Pancreas (tissue), 10 donors: ENCODE measurements around the gene DPP8. TPM values are rescaled to one million over a fixed set of nuclear protein-coding genes. Genes with fewer than 3 reads are reported as not detected.
A peak's percentile ranks its signal among the peaks of the same experiment; 100 is the strongest.

Source experiments
- ATAC-seq, 4 donors: fragments of 200-7000 bp; cut with Tn5 transposase; one replicate each; pipeline versions ENCODE4 v1.8.0 to v1.9.1; 2020; ENCODE audit warnings: mild to moderate bottlenecking in 4 of 4, moderate library complexity in 4 of 4
- DNase-seq, 6 donors: peaks; one replicate each; pipeline ENCODE4 v3.0.0-alpha.2; 2020
- FAIRE-seq: peaks from 2 replicates; lab custom pipeline; 2012; peaks lifted over from hg19 to GRCh38; lab: Jason Lieb, UNC
- H3K27ac ChIP-seq, 4 donors: fragments of 200-600 bp; sonication (generic); 1 replicate in 3 of 4; 2 replicates in 1 of 4; pipeline versions ENCODE4 v1.5.0 to v1.8.0; 2020
- H3K27me3 ChIP-seq, 4 donors: fragments of 200-600 bp; one replicate each; pipeline ENCODE4 v1.8.0; 2021
- H3K36me3 ChIP-seq, 3 donors: fragments of 200-600 bp; sonication (generic) in 1 of 3; one replicate each; pipeline versions ENCODE4 v1.5.0 to v1.8.0; 2020 to 2021
- H3K4me1 ChIP-seq, 3 donors: fragments of 200-600 bp; one replicate each; pipeline ENCODE4 v1.8.0; 2021
- H3K4me3 ChIP-seq, 4 donors: fragments of 200-600 bp; sonication (generic) in 2 of 4; one replicate each; pipeline versions ENCODE4 v1.5.0 to v1.8.0; 2020 to 2021
- H3K9me3 ChIP-seq, 4 donors: fragments of 200-600 bp; one replicate each; pipeline ENCODE4 v1.8.0; 2021
- WGBS, 2 donors: extraction: QIAGEN DNeasy Blood & Tissue Kit; methylation state at CpG; one replicate each; pipeline ENCODE4 v1.1.7; 2013; 5-methylcytosine and 5-hydroxymethylcytosine counted together
- intact Hi-C, 3 donors: fragments of 100-400 bp; cut with DNase I; formaldehyde crosslinking; loops; one replicate each; pipeline versions ENCODE4 v1.11.1 to v1.14.2; 2022
- polyA plus RNA-seq, 2 donors: library from polyadenylated mRNA; stranded (reverse); fragments of 200-250 nt; gene quantifications; one replicate each; pipeline ENCODE4 v1.2.3, GENCODE V29; 2013
- total RNA-seq, 6 donors: library from RNA; stranded (reverse); fragmentation: NEBNext Ultra II Directional in 4 of 6; extraction: Animal tissue kit (Norgen Biotek cat#: 25700) in 4 of 6; gene quantifications; one replicate each; pipeline versions ENCODE4 v1.2.1 to v1.2.4, GENCODE V29; 2021 to 2023
- TF ChIP-seq, protein P1 (sequence below), 4 donors: fragments of 200-600 bp; sonication (generic) in 3 of 4; IDR thresholded peaks; one replicate each; pipeline versions ENCODE4 v1.5.0 to v1.8.0; 2021; ENCODE audit warnings: antibody characterized with exemption in 4 of 4
- donor health status: healthy with polysubstance abuse.
- donor health status: DM: no; HTN: no; CAD: no; lungs with moderate emphysema.
- donor health status: DM: no; HTN: no; CAD: no.
- donor health status: control.
- donor health status: control.
- donor health status: Bipolar disorder and iron deficiency.
- donor health status: DM: yes; HTN: yes; CAD: no.
- donor health status: DM: no; HTN: no; CAD: no.
- donor health status: DM: no; HTN: no; CAD: no.
- donor health status: DM: yes; HTN: yes; CAD: no.

Gene DPP8
- total and polyA plus RNA-seq, 8 donors, result 4.7 to 17.1 (median 12.3) TPM

- Histone ChIP-seq H3K27ac (no peak overlapping the region), H3K36me3 (no peaks in the 10 kb centered on the region), H3K27me3 (no peaks in the 10 kb centered on the region), H3K4me1 (peaks cover 0 to 6% (median 0%) of the 10 kb centered on the region in 3 donors), H3K9me3 (no peaks in the 10 kb centered on the region), H3K4me3 (no peak overlapping the region)
- intact Hi-C loops, result no loop called here
- WGBS, 2 donors, result 83 to 88% methylated on average over 5 of the region's 5 CpGs
- TF ChIP-seq, protein P1, sequence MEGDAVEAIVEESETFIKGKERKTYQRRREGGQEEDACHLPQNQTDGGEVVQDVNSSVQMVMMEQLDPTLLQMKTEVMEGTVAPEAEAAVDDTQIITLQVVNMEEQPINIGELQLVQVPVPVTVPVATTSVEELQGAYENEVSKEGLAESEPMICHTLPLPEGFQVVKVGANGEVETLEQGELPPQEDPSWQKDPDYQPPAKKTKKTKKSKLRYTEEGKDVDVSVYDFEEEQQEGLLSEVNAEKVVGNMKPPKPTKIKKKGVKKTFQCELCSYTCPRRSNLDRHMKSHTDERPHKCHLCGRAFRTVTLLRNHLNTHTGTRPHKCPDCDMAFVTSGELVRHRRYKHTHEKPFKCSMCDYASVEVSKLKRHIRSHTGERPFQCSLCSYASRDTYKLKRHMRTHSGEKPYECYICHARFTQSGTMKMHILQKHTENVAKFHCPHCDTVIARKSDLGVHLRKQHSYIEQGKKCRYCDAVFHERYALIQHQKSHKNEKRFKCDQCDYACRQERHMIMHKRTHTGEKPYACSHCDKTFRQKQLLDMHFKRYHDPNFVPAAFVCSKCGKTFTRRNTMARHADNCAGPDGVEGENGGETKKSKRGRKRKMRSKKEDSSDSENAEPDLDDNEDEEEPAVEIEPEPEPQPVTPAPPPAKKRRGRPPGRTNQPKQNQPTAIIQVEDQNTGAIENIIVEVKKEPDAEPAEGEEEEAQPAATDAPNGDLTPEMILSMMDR (IDR thresholded peaks at IDR 0.05), result no peak
- DNase-seq, result no peak
- no peak for FAIRE-seq
- no peak for ATAC-seq
These were observed 92.8 kb downstream of the DPP8 start for GRCh38 chr15:65424683-65425082.

DNA sequence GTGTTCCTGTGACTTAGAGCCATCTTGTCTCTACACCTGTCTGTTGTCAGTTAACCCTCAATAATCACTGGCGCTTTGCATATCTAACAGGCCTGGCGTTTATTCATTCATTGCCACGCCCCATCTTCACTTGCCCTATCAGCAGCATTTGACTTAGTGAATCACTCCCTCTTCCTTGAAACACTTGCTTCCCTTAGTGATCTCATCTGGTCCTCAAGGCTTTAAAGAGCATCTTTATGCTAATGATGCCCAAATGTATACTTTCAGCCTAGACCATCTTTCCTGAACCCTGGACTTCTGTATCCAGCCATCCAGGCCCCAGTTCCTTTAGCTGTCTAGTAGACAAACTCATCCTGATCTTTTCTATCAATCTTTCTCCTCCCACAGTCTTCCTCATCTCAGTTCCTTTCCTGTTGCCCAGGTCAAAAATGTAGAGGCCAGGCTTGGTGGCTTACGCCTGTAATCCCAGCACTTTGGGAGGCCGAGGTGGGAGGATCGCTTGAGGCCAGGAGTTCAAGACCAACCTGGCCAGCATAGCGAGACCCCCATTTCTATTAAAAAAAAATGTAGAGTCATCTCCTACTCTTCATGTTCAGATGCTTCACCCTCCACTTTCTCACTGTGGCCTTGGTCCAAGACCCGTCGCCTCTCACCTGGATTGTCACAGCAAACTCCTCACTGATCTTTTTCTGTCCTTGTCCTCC is 93.4 kb downstream of the DPP8 start:
- FAIRE-seq (no peak), DNase-seq (no peak), ATAC-seq (no peak)
- no peaks in the 10 kb centered on the region for H3K9me3 ChIP-seq
- no peak overlapping the region for H3K27ac ChIP-seq
- peaks cover 0 to 6% (median 0%) of the 10 kb centered on the region in 3 donors for H3K4me1 ChIP-seq
- WGBS, 2 donors, result 86 to 88% methylated on average over 9 of the region's 9 CpGs
- H3K36me3 ChIP-seq, result no peaks in the 10 kb centered on the region
- TF ChIP-seq, protein P1 (IDR thresholded peaks at IDR 0.05), result no peak
- intact Hi-C loops, result no loop called here
- H3K4me3 ChIP-seq, result no peak overlapping the region
- no peaks in the 10 kb centered on the region for H3K27me3 ChIP-seq

GRCh38 chr15:65423150-65423975 is 94.1 kb downstream of the DPP8 start:
- H3K4me3 ChIP-seq, result peak overlapping the region in 2 of 4 donors; percentile 35 to 40
- H3K36me3 ChIP-seq, result no peaks in the 10 kb centered on the region
- no peak for FAIRE-seq
- peaks cover 0 to 6% (median 0%) of the 10 kb centered on the region in 3 donors for H3K4me1 ChIP-seq
- H3K9me3 ChIP-seq, result no peaks in the 10 kb centered on the region
- H3K27ac ChIP-seq, result no peak overlapping the region
- WGBS, 2 donors, result 28 to 51% methylated on average over 15 to 28 of the region's 28 CpGs
- H3K27me3 ChIP-seq, result no peaks in the 10 kb centered on the region
- DNase-seq, result no peak
- TF ChIP-seq, protein P1 (IDR thresholded peaks at IDR 0.05), result no peak
- intact Hi-C loops, result no loop called here
- ATAC-seq, result no peak

- H3K9me3 ChIP-seq, result no peaks in the 10 kb centered on the region
- DNase-seq (peak; percentile 22 to 67 (median 52)), ATAC-seq (peak; percentile 42 to 71 (median 60)), FAIRE-seq (no peak)
- WGBS, 2 donors, result 7 to 8% methylated on average over 36 to 39 of the region's 39 CpGs
- peak overlapping the region; percentile 3 to 49 (median 30) for H3K4me3 ChIP-seq
- no peaks in the 10 kb centered on the region for H3K36me3 ChIP-seq
- H3K27me3 ChIP-seq, result no peaks in the 10 kb centered on the region
- H3K27ac ChIP-seq, result no peak overlapping the region
- peaks cover 0 to 6% (median 0%) of the 10 kb centered on the region in 3 donors for H3K4me1 ChIP-seq
- intact Hi-C loops, result no loop called here
- TF ChIP-seq, protein P1 (IDR thresholded peaks at IDR 0.05), result no peak
These were observed 95.9 kb downstream of the DPP8 start for GRCh38 chr15:65421360-65422215.
